Measurements from ENCODE around the gene MCCD1.

Gene MCCD1

GRCh38 chr6:31557443-31558317 lies 28.9 kb downstream of the MCCD1 start:
- DNase-seq (ENCODE audit: low read depth, low spot score), result no peak
- no peak for TF ChIP-seq CTCF (IDR thresholded peaks at IDR 0.05; ENCODE audit: insufficient read depth, low read length, missing control alignments)
- POLR2A ChIA-PET, result no interaction called here
- CTCF ChIA-PET, result interaction anchor here (4.7 to 38.4 kb wide), 2 partner anchors 12 to 30 kb away, joined by 17 to 1569 read pairs; partner anchors contain the start of genes ATP6V1G2, LST1, LTB and NCR3
- H3K4me3 ChIP-seq (ENCODE audit: low read depth, low read length), result no peak overlapping the region

GRCh38 chr6:31558318-31558625 lies 29.5 kb downstream of the MCCD1 start:
- no peak overlapping the region for H3K4me3 ChIP-seq (ENCODE audit: low read depth, low read length)
- no peak for TF ChIP-seq CTCF (IDR thresholded peaks at IDR 0.05; ENCODE audit: insufficient read depth, low read length, missing control alignments)
- DNase-seq (ENCODE audit: low read depth, low spot score), result no peak
- ChIA-PET CTCF (interaction anchor here (1.3 to 38.4 kb wide), 4 partner anchors 8 to 63 kb away, joined by 3 to 1569 read pairs (median 10); partner anchors contain the start of genes ATP6V1G2, LST1, LTB and NCR3), POLR2A (no interaction called here)

- POLR2A ChIA-PET, result interaction anchor here (0.7 to 0.9 kb wide), 2 partner anchors 11 to 23 kb away, joined by 3 read pairs; partner anchors contain the start of gene NFKBIL1
- TF ChIP-seq CTCF (IDR thresholded peaks at IDR 0.05; ENCODE audit: insufficient read depth, low read length, missing control alignments), result no peak
- CTCF ChIA-PET, result interaction anchor here (1.3 to 38.4 kb wide), 4 partner anchors 9 to 63 kb away, joined by 3 to 1569 read pairs (median 10); partner anchors contain the start of genes ATP6V1G2, LST1, LTB and NCR3
- no peak overlapping the region for H3K4me3 ChIP-seq (ENCODE audit: low read depth, low read length)
- no peak for DNase-seq (ENCODE audit: low read depth, low spot score)
Observed at GRCh38 chr6:31558631-31559500, 30.1 kb downstream of the MCCD1 start.

GRCh38 chr6:31559606-31559957 lies 30.8 kb downstream of the MCCD1 start:
- CTCF ChIA-PET, result interaction anchor here (1.3 to 38.4 kb wide), 4 partner anchors 10 to 64 kb away, joined by 3 to 1569 read pairs (median 10); partner anchors contain the start of genes ATP6V1G2, LST1, LTB and NCR3
- DNase-seq (ENCODE audit: low read depth, low spot score), result no peak
- POLR2A ChIA-PET, result interaction anchor here (0.6 to 0.9 kb wide), 2 partner anchors 12 to 136 kb away, joined by 3 read pairs; partner anchors contain the start of gene NFKBIL1
- TF ChIP-seq CTCF (IDR thresholded peaks at IDR 0.05; ENCODE audit: insufficient read depth, low read length, missing control alignments), result no peak
- H3K4me3 ChIP-seq (ENCODE audit: low read depth, low read length), result no peak overlapping the region

- ChIA-PET CTCF (interaction anchor here (0.6 to 38.4 kb wide), 5 partner anchors 8 to 65 kb away, joined by 3 to 1569 read pairs (median 3); partner anchors contain the start of genes ATP6V1G2, LST1, LTB and NCR3), POLR2A (interaction anchor here (0.6 kb wide), 1 partner anchor 135 kb away, joined by 3 read pairs; no protein-coding TSS in a partner anchor)
- H3K4me3 ChIP-seq (ENCODE audit: low read depth, low read length), result no peak overlapping the region
- TF ChIP-seq CTCF (IDR thresholded peaks at IDR 0.05; ENCODE audit: insufficient read depth, low read length, missing control alignments), result no peak
- DNase-seq (ENCODE audit: low read depth, low spot score), result no peak
Observed at GRCh38 chr6:31559958-31560696, 31.4 kb downstream of the MCCD1 start.

All from AG04449 (cell line).